H1 (cell line): ENCODE measurements around the gene RPUSD1.

Experiments
- ATF2 ChIP-seq: IDR thresholded peaks from 2 replicates; pipeline ENCODE4 v1.6.1; 2012; ENCODE audit warnings: low read length, inconsistent platforms
- CHD1 ChIP-seq: IDR thresholded peaks from 2 replicates; pipeline ENCODE4 v1.6.1; 2012; ENCODE audit warnings: low read depth, low read length, improper control_type of control experiment
- CTCF ChIP-seq, 3 experiments: IDR thresholded peaks; 1 replicate in 2 of 3; 2 replicates in 1 of 3; pipeline versions ENCODE4 v1.5.1 to v1.6.1; 2011; ENCODE audit warnings: low read length in 3 of 3, mild to moderate bottlenecking in 3 of 3, inconsistent platforms in 2 of 3, low read depth in 1 of 3, moderate library complexity in 1 of 3; ENCODE audit not compliant: insufficient read depth in 1 of 3; ENCODE audit errors: control extremely low read depth in 1 of 3
- KDM5A ChIP-seq: fragments of 200-600 bp; IDR thresholded peaks from 2 replicates; pipeline ENCODE4 v1.7.1; 2012; ENCODE audit warnings: mild to moderate bottlenecking, low read length, inconsistent platforms, mixed read lengths
- SP4 ChIP-seq: IDR thresholded peaks from 2 replicates; pipeline ENCODE4 v1.6.1; 2012; ENCODE audit warnings: low read length, inconsistent platforms
- YY1 ChIP-seq: IDR thresholded peaks from 2 replicates; pipeline ENCODE4 v1.6.1; 2011; ENCODE audit warnings: low read depth, mild to moderate bottlenecking, low read length

- TF ChIP-seq SP4 (no peak), CHD1 (no peak), CTCF (IDR thresholded peaks at IDR 0.05; ENCODE audit: control extremely low read depth in 1 of 3, insufficient read depth in 1 of 3, low read depth in 1 of 3, low read length in 3 of 3) (no peak), ATF2 (no peak), KDM5A (no peak), YY1 (no peak)
Observed at GRCh38 chr16:793414-793813, 5.2 kb upstream of the RPUSD1 start.
